NCI-H2107 treated with DMSO at 0.1 percent for 48 hours (cell line): Measurements from ENCODE around the gene PCNX2.
"Not testable (repeated sequence)": the region's sequence is repeated elsewhere in the genome, so short reads cannot be mapped to it uniquely, and the experiment has no call there.

Experiments used
- DNase-seq: peaks from one replicate; lab custom pipeline; 2025; ENCODE audit not compliant: unreplicated experiment; lab: John Stamatoyannopoulos, UW

Gene PCNX2

DNA sequence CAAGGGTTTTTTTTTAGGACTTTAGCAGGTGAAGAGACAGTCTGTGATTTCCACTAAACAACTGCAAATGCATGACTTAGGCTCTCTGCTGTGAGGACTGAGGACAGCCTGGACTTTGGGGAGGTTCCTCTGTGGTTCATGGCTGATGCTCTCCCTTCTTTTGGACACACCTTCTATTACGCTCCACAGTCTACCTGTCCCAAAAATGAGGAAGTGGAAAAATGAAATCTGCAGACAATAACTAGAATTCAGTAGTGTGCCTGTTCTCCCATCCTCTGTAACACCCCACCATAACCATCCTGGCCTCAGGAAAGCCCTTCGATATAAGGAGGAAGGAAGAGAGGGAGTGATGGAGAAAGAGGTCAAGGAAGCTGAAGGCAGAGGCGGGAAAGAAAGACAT, 276.4 kb downstream of the PCNX2 start:
- no peak for DNase-seq

GRCh38 chr1:233016798-233017197, 278.7 kb downstream of the PCNX2 start:
- DNase-seq: no peak

DNA sequence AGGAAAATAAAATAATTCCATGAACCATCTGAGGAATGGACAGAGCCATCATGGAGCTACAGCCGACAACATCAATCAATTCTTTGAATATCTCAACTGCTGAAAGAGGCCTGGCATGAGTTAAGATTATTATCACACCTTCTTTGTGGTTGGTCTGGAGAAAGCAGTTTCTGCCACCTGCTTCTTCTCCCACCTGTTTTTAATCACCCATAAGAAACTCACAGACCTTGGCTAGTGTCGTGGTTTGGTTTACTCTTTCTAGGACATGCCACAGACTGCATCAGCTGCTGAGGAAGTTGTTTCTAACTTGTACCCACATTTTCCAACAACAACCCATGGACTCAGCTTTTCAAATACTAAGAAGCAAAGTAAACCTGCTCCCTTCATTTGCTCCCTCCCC, 279.6 kb downstream of the PCNX2 start:
- DNase-seq: no peak

- DNase-seq: no peak
These were observed 283.5 kb downstream of the PCNX2 start for GRCh38 chr1:233012021-233012420.

DNA sequence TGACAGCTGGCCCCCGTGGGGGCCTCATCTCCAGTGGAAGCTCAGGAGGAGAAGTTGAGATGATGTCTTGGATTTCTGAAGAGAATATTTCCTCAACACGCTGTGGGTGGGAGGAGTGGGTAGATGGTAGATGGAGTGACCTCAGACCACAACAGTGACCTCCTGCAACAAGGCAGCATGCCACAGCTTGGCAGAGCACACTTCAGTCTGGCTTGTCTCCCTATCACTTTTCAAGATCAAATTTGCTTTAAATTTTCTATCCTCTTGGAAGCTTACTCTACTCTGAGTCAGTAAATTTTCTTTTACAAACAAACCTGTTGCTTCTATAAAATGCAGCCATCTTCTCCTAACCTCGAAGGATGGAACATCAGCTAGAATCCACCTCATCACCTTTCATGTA, 285.4 kb downstream of the PCNX2 start:
- DNase-seq: no peak

- DNase-seq: no peak
These were observed 289.0 kb downstream of the PCNX2 start for GRCh38 chr1:233006541-233006973.

DNA sequence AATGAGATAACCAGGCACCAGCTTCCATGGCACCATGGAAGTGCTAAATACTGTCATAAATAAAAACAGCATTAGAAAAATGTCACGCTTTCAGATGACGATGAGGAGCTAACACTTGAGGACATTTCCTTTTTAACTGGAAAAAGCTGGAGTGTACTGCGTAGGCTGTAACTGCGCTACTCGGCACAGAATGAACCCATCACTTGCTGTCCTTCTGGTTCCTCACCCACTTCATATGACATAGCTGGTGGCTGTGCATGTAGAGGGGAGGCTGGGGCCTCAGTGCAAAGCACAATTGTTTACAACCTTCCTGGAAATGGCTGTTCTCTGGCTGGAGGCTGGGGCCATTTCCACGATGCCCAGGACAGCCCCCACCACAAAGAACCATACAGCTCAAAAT, 289.4 kb downstream of the PCNX2 start:
- DNase-seq: no peak

GRCh38 chr1:233005703-233006102, 289.8 kb downstream of the PCNX2 start:
- DNase-seq: no peak

DNA sequence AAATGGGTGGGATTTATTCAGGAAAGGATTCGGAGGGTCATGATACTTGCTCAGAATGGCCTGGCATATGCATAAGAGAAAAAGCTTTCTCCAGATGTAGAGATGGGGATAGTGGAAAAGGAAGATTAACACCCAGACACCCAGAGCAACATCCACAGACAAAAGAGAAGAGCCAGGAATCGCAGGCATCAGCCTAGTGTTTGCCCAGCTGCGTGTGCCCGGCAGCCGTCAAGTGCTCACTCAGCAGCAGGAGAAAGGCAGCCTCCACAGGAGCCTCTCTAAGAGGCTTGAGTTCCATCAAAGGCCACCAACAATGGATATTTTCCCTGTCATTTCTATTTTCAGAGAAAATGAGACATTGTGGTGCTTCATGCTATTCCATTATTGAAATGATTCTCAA, 290.4 kb downstream of the PCNX2 start:
- peak; percentile 27 for DNase-seq

GRCh38 chr1:233004451-233004850, 291.1 kb downstream of the PCNX2 start:
- no peak for DNase-seq

DNA sequence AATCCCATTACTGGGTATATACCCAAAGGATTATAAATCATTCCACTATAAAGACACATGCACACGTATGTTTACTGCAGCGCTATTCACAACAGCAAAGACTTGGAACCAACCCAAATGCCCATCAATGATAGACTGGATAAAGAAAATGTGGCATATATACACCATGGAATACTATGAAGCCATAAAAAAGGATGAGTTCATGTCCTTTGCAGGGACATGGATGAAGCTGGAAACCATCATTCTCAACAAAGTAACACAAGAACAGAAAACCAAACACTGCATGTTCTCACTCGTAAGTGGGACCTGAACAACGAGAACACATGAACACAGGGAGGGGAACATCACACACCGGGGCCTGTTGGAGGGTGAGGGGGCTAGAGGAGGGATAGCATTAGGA, 291.9 kb downstream of the PCNX2 start:
- not testable (repeated sequence) for DNase-seq

DNA sequence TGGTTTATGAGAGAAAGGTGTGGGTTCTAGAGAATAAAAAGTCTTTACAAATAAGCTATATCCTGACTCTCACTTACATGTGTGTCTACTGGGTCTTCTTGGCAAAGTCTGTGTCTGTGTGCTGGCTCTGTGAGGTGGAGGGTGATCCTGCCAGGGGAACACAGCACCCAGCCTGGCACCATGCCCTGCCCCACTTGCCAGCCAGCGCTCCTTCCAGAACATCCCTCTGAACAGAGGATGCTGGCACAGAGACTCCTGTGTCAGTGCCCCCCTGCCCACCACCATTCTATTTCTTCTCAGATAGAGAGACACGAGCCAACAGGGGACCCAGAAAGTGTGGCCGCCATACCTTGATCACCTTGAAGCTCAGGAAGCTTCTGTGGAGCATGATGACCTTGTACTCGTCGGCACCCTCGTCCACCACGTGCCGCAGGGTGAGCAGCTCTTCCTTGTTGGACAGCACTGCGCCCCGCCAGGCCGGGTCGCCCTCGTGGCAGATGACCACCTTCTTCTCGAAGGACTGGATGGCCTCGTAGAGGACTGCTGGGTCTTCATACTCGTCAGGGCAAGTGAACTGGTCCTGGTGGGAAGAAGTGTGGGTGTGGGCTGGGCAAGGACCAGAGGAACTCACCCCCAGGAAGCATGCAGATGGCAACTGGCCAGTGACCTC, 295.4 kb downstream of the PCNX2 start:
- no peak for DNase-seq

DNA sequence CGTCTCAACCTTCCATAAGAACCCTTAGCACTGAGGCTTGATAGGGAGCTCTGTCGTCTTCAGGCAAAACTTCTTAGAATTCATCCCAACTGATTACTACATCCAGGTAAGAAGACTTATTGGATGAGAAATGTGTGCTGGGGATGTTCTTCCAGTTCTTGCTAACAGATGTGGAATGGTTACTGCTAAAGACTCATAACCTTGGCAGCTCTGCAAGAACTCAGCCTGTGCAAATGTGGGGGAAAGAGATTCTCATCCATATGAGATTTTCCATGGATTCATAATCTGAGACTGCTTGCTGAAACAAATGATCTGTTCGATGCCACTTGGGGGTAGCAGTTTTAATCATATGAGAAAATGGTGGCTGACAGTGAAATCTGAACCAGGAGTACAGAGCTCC, 296.9 kb downstream of the PCNX2 start:
- no peak for DNase-seq

GRCh38 chr1:232998138-232998537, 297.4 kb downstream of the PCNX2 start:
- DNase-seq: no peak

DNA sequence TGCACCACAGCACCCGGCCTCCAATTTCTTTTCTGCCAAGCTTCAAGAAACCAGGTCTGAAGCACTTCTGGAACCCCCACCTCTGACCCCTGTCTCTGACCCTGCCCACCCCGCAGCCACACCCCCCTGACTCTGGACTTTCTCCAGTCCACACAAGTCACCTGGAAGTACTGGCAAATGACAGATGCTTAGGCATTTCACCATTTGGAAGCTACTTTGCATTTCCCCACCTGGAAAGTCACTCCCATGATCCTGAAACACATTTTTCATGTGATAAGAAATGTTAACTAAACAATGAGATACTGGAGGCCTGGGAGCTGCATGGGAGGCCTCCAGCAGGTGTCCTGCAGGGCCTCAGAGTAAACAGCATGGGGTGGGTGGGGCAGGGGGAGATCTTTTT, 299.4 kb downstream of the PCNX2 start:
- no peak for DNase-seq

DNA sequence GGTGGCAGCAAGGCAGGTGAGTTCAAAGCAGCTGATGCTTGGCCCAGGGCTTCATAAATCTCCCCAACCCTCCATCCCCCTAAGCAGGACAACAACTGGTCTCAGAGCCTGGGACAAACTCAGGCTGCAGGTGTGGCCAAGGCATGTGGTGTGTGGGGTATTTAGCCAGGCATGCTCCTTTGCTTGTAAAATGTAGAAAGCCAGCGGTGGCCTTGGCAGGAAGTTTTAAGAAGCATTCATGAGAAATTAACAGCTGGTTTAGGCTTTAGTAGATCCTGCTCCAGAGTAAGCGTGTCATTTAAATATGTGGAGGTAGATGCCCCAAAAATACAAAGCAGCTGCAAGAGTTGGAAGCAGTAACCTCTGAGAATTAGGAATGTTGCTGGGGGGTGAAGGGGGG, 300.3 kb downstream of the PCNX2 start:
- no peak for DNase-seq

DNA sequence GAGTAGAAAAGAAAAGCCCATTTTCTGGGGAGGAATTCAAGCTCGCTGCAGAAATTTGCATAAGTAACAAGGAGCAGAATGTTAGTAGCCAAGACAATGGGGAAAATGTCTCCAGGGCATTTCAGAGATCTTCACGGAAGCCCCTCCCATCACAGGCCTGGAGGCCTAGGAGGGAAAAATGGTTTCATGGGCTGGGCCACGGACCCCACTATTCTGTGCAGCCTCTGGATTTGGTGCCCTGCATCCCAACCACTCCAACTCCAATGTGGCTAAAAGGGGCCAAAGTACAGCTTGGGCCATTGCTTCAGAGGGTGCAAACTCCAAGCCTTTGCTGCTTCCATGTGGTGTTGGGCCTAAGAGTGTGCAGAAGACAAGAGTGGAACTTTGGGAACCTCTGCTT, 302.0 kb downstream of the PCNX2 start:
- no peak for DNase-seq

DNA sequence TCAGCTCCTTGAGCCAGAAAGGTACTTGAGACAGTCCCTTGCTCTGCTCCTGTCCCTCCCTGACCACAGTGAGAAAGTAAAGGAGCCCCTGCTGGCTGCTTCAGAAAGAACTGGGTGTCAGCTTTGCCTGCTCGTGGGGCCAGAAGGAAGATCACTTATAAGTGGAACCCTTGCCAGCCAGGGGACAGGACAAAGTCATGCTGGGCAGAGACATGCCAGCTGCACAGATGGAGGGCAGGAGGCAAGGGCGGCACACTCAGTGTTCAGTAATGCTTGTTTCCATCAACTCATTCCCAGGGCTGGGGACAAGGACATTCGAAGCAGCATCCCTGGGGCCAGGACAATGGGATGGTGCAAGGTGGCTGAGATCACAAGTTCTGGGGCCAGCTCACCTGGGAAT, 303.3 kb downstream of the PCNX2 start:
- DNase-seq: no peak

- no peak for DNase-seq
These were observed 304.3 kb downstream of the PCNX2 start for GRCh38 chr1:232991238-232991637.

- DNase-seq: no peak
These were observed 305.1 kb downstream of the PCNX2 start for GRCh38 chr1:232990176-232991128.

DNA sequence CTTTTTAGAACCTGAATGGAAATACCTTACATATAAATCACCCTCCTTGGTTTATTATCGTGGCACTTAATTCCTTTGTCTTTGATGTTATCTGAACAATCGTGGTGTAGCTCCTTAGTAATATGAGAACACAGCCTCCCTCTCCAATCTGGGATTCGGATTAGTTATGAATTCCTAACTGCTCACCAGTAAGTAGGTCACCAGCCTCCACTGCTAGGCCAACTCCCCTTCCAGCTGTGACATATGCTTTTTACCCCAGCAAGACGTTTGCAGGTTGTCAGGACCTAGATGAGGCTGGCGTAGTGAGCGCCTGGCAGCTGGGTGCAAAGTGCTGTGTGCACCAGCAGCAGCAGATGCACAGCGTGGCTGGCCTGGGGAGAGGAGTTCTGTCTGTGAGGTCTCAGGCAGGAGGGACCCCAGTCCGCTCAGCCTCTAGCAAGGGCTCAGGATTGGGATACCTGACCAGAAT, 306.9 kb downstream of the PCNX2 start:
- no peak for DNase-seq

GRCh38 chr1:232987774-232988140, 307.8 kb downstream of the PCNX2 start:
- no peak for DNase-seq
